ENCODE data around the gene RORB.
"Not testable (repeated sequence)": the region's sequence is repeated elsewhere in the genome, so short reads cannot be mapped to it uniquely, and the experiment has no call there.

The RORB gene

DNA sequence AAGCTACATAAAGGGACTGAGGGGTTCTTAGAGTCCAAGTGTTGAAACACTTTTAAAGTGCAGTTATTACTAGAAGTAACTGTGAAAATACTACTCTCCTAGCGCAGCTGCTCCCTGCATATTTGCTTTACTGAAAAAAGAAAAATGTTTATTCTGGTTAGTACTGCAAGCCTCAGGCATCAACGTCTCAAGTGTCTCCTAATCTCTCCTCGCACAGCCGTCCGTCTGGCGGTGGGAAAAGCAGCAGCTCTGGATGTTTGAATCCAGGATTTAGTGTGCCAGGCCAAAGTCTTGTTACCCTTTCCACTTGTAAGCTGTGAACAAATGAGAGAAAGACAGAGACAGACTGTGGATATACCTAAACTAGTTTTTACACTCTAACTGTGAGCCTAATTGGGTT lies 31.1 kb downstream of the RORB start:
- no peak overlapping the region for H3K27ac ChIP-seq (ENCODE audit: insufficient read depth in 1 of 2, low read depth in 1 of 2, low read length in 2 of 2, poor library complexity in 1 of 2, severe bottlenecking in 2 of 2)
- ChIA-PET CTCF (no interaction called here), POLR2A (no interaction called here)
- H3K4me3 ChIP-seq (ENCODE audit: control insufficient read depth in 1 of 7, extremely low read depth in 1 of 7, insufficient read depth in 4 of 7, low read depth in 2 of 7, low read length in 6 of 7), result no peak overlapping the region
- peaks cover 0 to 6% (median 2%) of the 10 kb centered on the region in 5 experiments for H3K27me3 ChIP-seq (replicated peaks in 2 of 5; ENCODE audit: control insufficient read depth in 4 of 5, insufficient read depth in 5 of 5, low read length in 4 of 5)
- H3K9me3 ChIP-seq (ENCODE audit: control extremely low read depth in 1 of 5, control insufficient read depth in 4 of 5, insufficient read depth in 2 of 5, low read depth in 1 of 5, low read length in 4 of 5), result no peaks in the 10 kb centered on the region
- H3K4me1 ChIP-seq (ENCODE audit: control extremely low read depth in 1 of 4, control insufficient read depth in 4 of 4, insufficient read depth in 4 of 4, low read length in 3 of 4), result no peaks in the 10 kb centered on the region
- no peak for DNase-seq
- 97% methylated on average over 6 of the region's 6 CpGs for WGBS (ENCODE audit: insufficient coverage)
- no peaks in the 10 kb centered on the region for H3K36me3 ChIP-seq (ENCODE audit: control insufficient read depth in 4 of 4, insufficient read depth in 4 of 4, low read length in 3 of 4)

DNA sequence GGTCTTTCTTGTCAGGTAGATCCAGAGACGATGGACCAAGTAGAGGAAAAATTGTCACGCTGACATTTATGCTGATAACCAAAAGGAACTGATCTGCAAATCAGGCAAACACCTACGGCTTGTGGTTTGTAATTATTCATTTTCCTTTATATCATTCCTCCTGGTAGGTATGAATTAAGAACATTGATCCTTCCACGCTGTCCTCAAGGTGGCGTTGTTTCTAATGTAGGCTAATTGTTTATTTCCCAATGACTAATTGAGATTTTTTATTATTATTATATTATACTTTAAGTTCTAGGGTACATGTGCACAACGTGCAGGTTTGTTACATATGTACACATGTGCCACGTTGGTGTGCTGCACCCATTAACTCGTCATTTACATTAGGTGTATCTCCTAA lies 33.3 kb downstream of the RORB start:
- H3K9me3 ChIP-seq (ENCODE audit: control extremely low read depth in 1 of 5, control insufficient read depth in 4 of 5, insufficient read depth in 2 of 5, low read depth in 1 of 5, low read length in 4 of 5); H3K27ac ChIP-seq (ENCODE audit: insufficient read depth in 1 of 2, low read depth in 1 of 2, low read length in 2 of 2, poor library complexity in 1 of 2, severe bottlenecking in 2 of 2); H3K4me3 ChIP-seq (ENCODE audit: control insufficient read depth in 1 of 7, extremely low read depth in 1 of 7, insufficient read depth in 4 of 7, low read depth in 2 of 7, low read length in 6 of 7); CTCF ChIA-PET; POLR2A ChIA-PET; H3K27me3 ChIP-seq (replicated peaks in 2 of 5; ENCODE audit: control insufficient read depth in 4 of 5, insufficient read depth in 5 of 5, low read length in 4 of 5); H3K36me3 ChIP-seq (ENCODE audit: control insufficient read depth in 4 of 4, insufficient read depth in 4 of 4, low read length in 3 of 4); H3K4me1 ChIP-seq (ENCODE audit: control extremely low read depth in 1 of 4, control insufficient read depth in 4 of 4, insufficient read depth in 4 of 4, low read length in 3 of 4): not testable (repeated sequence)
- 88% methylated on average over 2 of the region's 8 CpGs for WGBS (ENCODE audit: insufficient coverage)
- DNase-seq, result peak in 1 of 3 donors; percentile 0

DNA sequence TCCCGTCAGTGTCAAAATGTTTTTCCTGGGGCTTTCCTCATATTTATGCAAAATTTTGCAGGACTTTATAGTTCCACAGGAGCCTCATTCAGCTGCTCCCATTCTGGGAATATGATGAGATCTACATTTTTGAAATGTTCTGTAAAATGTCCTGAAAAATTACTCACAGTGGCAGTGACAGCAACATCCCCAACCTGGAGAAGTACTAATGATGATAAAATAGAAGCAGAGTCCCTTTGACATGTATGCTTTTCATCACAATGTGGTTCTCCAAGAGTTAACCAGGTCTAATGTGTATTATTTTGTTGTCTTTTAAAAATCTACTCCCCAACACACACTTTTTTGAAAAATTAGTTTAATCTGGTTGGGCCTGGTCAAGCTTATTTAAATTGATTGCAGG lies 36.1 kb downstream of the RORB start:
- H3K4me1 ChIP-seq (ENCODE audit: control extremely low read depth in 1 of 4, control insufficient read depth in 4 of 4, insufficient read depth in 4 of 4, low read length in 3 of 4), result no peaks in the 10 kb centered on the region
- H3K27me3 ChIP-seq (replicated peaks in 2 of 5; ENCODE audit: control insufficient read depth in 4 of 5, insufficient read depth in 5 of 5, low read length in 4 of 5), result peaks cover 0 to 2% (median 0%) of the 10 kb centered on the region in 5 experiments
- 100% methylated on average over 1 of the region's 1 CpG for WGBS (ENCODE audit: insufficient coverage)
- POLR2A ChIA-PET, result no interaction called here
- no peak overlapping the region for H3K4me3 ChIP-seq (ENCODE audit: control insufficient read depth in 1 of 7, extremely low read depth in 1 of 7, insufficient read depth in 4 of 7, low read depth in 2 of 7, low read length in 6 of 7)
- DNase-seq, result no peak
- CTCF ChIA-PET, result no interaction called here
- H3K27ac ChIP-seq (ENCODE audit: insufficient read depth in 1 of 2, low read depth in 1 of 2, low read length in 2 of 2, poor library complexity in 1 of 2, severe bottlenecking in 2 of 2), result no peak overlapping the region
- H3K36me3 ChIP-seq (ENCODE audit: control insufficient read depth in 4 of 4, insufficient read depth in 4 of 4, low read length in 3 of 4), result no peaks in the 10 kb centered on the region
- no peaks in the 10 kb centered on the region for H3K9me3 ChIP-seq (ENCODE audit: control extremely low read depth in 1 of 5, control insufficient read depth in 4 of 5, insufficient read depth in 2 of 5, low read depth in 1 of 5, low read length in 4 of 5)

DNA sequence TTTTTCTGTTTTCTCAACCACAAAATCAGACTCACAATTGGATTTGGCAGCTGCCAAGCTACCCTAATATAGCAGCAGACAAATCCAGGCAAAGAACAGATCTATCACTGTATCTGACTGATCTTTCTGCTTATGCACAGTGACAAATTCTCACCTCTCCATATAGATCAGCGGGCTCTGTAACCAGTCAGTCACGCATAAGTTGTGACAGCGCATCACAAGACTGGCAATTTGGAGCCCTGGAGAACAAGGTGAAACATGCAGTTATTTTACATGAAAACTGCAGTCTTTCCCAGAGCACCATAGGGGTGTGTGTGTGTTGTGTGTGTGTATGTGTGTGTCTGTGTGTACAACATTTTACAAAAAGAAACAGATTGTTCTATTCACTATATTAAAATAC lies 37.7 kb downstream of the RORB start:
- CTCF ChIA-PET, result no interaction called here
- Histone ChIP-seq H3K4me3 (ENCODE audit: control insufficient read depth in 1 of 7, extremely low read depth in 1 of 7, insufficient read depth in 4 of 7, low read depth in 2 of 7, low read length in 6 of 7) (no peak overlapping the region), H3K36me3 (ENCODE audit: control insufficient read depth in 4 of 4, insufficient read depth in 4 of 4, low read length in 3 of 4) (no peaks in the 10 kb centered on the region), H3K27ac (ENCODE audit: insufficient read depth in 1 of 2, low read depth in 1 of 2, low read length in 2 of 2, poor library complexity in 1 of 2, severe bottlenecking in 2 of 2) (no peak overlapping the region), H3K9me3 (ENCODE audit: control extremely low read depth in 1 of 5, control insufficient read depth in 4 of 5, insufficient read depth in 2 of 5, low read depth in 1 of 5, low read length in 4 of 5) (no peaks in the 10 kb centered on the region), H3K4me1 (ENCODE audit: control extremely low read depth in 1 of 4, control insufficient read depth in 4 of 4, insufficient read depth in 4 of 4, low read length in 3 of 4) (no peaks in the 10 kb centered on the region), H3K27me3 (replicated peaks in 2 of 5; ENCODE audit: control insufficient read depth in 4 of 5, insufficient read depth in 5 of 5, low read length in 4 of 5) (peaks cover 0 to 1% (median 0%) of the 10 kb centered on the region in 5 experiments)
- no CpG with 5 or more reads among the region's 3 CpGs for WGBS (ENCODE audit: insufficient coverage)
- no peak for DNase-seq
- POLR2A ChIA-PET, result no interaction called here

DNA sequence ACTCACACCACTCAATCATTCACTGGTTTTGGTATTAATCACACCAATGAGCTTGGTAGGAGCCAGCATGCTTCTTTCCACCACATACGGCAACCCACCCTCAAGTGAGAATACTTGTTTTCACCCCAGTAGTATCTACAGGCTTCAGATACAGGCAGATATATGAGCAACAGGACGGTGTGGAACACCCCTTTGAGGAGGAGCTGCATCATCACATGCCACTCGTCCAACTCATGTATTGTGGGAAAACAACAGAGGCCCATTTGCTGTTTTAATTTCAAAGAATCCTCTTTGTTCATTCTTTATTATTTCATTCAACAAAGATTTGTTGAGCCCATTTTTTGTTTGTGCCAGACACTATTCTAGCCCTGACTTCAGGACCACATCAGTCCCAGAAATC lies 46.0 kb downstream of the RORB start:
- CTCF ChIA-PET, result no interaction called here
- Histone ChIP-seq H3K27me3 (replicated peaks in 2 of 5; ENCODE audit: control insufficient read depth in 4 of 5, insufficient read depth in 5 of 5, low read length in 4 of 5) (peaks cover 0 to 8% (median 0%) of the 10 kb centered on the region in 5 experiments), H3K4me1 (ENCODE audit: control extremely low read depth in 1 of 4, control insufficient read depth in 4 of 4, insufficient read depth in 4 of 4, low read length in 3 of 4) (no peaks in the 10 kb centered on the region), H3K27ac (ENCODE audit: insufficient read depth in 1 of 2, low read depth in 1 of 2, low read length in 2 of 2, poor library complexity in 1 of 2, severe bottlenecking in 2 of 2) (no peak overlapping the region), H3K4me3 (ENCODE audit: control insufficient read depth in 1 of 7, extremely low read depth in 1 of 7, insufficient read depth in 4 of 7, low read depth in 2 of 7, low read length in 6 of 7) (no peak overlapping the region), H3K36me3 (ENCODE audit: control insufficient read depth in 4 of 4, insufficient read depth in 4 of 4, low read length in 3 of 4) (no peaks in the 10 kb centered on the region), H3K9me3 (ENCODE audit: control extremely low read depth in 1 of 5, control insufficient read depth in 4 of 5, insufficient read depth in 2 of 5, low read depth in 1 of 5, low read length in 4 of 5) (no peaks in the 10 kb centered on the region)
- POLR2A ChIA-PET, result no interaction called here
- 92% methylated on average over 2 of the region's 3 CpGs for WGBS (ENCODE audit: insufficient coverage)
- no peak for DNase-seq

DNA sequence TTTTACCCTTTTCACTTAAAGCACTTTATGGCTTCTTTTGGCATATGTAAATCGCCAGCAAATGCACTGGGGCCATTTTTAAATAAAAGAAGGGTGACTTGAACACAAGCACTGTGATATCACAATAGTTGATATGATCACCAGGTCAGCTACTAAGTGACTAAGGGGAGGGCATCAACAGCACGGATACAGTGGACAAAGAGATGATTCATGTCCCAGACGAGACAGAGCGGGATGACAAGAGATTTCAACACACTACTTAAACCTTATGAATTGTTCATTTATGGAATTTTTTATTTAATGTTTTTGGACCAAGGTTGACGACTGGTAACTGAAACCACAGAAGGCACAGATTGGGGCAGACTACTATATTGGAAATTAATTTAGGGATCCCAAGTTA lies 54.1 kb downstream of the RORB start:
- no peak overlapping the region for H3K27ac ChIP-seq (ENCODE audit: insufficient read depth in 1 of 2, low read depth in 1 of 2, low read length in 2 of 2, poor library complexity in 1 of 2, severe bottlenecking in 2 of 2)
- peaks cover 0 to 4% (median 0%) of the 10 kb centered on the region in 5 experiments for H3K27me3 ChIP-seq (replicated peaks in 2 of 5; ENCODE audit: control insufficient read depth in 4 of 5, insufficient read depth in 5 of 5, low read length in 4 of 5)
- POLR2A ChIA-PET, result no interaction called here
- H3K36me3 ChIP-seq (ENCODE audit: control insufficient read depth in 4 of 4, insufficient read depth in 4 of 4, low read length in 3 of 4), result no peaks in the 10 kb centered on the region
- 92% methylated on average over 2 of the region's 5 CpGs for WGBS (ENCODE audit: insufficient coverage)
- no peaks in the 10 kb centered on the region for H3K4me1 ChIP-seq (ENCODE audit: control extremely low read depth in 1 of 4, control insufficient read depth in 4 of 4, insufficient read depth in 4 of 4, low read length in 3 of 4)
- no peak overlapping the region for H3K4me3 ChIP-seq (ENCODE audit: control insufficient read depth in 1 of 7, extremely low read depth in 1 of 7, insufficient read depth in 4 of 7, low read depth in 2 of 7, low read length in 6 of 7)
- no peak for DNase-seq
- no peaks in the 10 kb centered on the region for H3K9me3 ChIP-seq (ENCODE audit: control extremely low read depth in 1 of 5, control insufficient read depth in 4 of 5, insufficient read depth in 2 of 5, low read depth in 1 of 5, low read length in 4 of 5)
- CTCF ChIA-PET, result no interaction called here

DNA sequence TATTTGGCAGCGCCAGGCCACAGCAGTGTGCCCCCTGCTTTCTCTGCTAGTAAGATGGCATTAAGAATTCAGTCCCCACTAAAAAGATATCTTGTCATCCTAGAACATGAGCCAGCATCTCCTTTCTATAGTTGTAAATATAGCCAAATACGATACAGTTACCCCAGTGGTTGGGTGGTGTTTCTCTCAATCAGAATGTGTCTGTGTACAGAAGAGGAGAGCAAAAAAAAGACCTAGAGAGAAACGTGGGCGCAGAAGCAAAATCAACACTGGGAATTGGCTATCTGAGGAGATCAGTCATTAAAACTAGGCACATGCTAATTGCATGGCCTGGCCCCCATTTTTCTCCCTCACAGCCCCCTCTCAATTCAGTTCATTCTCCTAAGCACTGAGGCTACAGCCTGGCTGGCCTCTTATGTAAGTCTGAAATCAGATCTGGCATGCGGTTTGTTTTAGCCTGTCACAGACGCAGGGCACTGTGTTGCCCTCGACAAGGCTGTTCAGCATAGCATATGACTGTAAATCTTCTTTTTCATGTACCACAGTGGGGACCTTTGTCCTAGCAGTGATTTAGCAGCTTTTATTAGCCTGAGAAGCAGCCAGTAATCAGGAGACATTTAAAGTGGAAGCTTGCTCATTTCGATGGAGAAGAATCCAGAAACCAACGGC lies 57.8 kb downstream of the RORB start:
- Histone ChIP-seq H3K4me3 (ENCODE audit: control insufficient read depth in 1 of 7, extremely low read depth in 1 of 7, insufficient read depth in 4 of 7, low read depth in 2 of 7, low read length in 6 of 7) (no peak overlapping the region), H3K27me3 (replicated peaks in 2 of 5; ENCODE audit: control insufficient read depth in 4 of 5, insufficient read depth in 5 of 5, low read length in 4 of 5) (no peaks in the 10 kb centered on the region), H3K9me3 (ENCODE audit: control extremely low read depth in 1 of 5, control insufficient read depth in 4 of 5, insufficient read depth in 2 of 5, low read depth in 1 of 5, low read length in 4 of 5) (no peaks in the 10 kb centered on the region), H3K27ac (ENCODE audit: insufficient read depth in 1 of 2, low read depth in 1 of 2, low read length in 2 of 2, poor library complexity in 1 of 2, severe bottlenecking in 2 of 2) (no peak overlapping the region), H3K4me1 (ENCODE audit: control extremely low read depth in 1 of 4, control insufficient read depth in 4 of 4, insufficient read depth in 4 of 4, low read length in 3 of 4) (no peaks in the 10 kb centered on the region), H3K36me3 (ENCODE audit: control insufficient read depth in 4 of 4, insufficient read depth in 4 of 4, low read length in 3 of 4) (no peaks in the 10 kb centered on the region)
- POLR2A ChIA-PET, result interaction anchor here (0.6 kb wide), 1 partner anchor 1066 kb away, joined by 3 read pairs; no protein-coding TSS in a partner anchor
- WGBS (ENCODE audit: insufficient coverage), result 71% methylated on average over 4 of the region's 9 CpGs
- no peak for DNase-seq
- CTCF ChIA-PET, result interaction anchor here (0.6 kb wide), 2 partner anchors 10 to 1029 kb away, joined by 3 to 4 read pairs; no protein-coding TSS in a partner anchor
